Suprapubic skin (tissue), 4 donors: ENCODE measurements around the gene VAV2.

Experiments
- EP300 ChIP-seq: sonication (generic); formaldehyde crosslinking; IDR thresholded peaks from one replicate; pipeline ENCODE4 v1.6.1; 2017; ENCODE audit warnings: antibody characterized with exemption
- POLR2A ChIP-seq, 2 donors: fragments of 450-650 bp; IDR thresholded peaks; one replicate each; pipeline ENCODE4 v1.6.1; 2017; ENCODE audit warnings: antibody characterized with exemption in 2 of 2, mild to moderate bottlenecking in 2 of 2, moderate library complexity in 2 of 2
- POLR2AphosphoS5 ChIP-seq, 3 donors: sonication (generic); formaldehyde crosslinking; IDR thresholded peaks; one replicate each; pipeline ENCODE4 v1.6.1; 2017; ENCODE audit warnings: antibody characterized with exemption in 3 of 3
- TF ChIP-seq, protein P1 (sequence below), 2 donors: fragments of 200-600 bp in 1 of 2; fragments of 450-650 bp in 1 of 2; sonication (generic) in 1 of 2; IDR thresholded peaks; one replicate each; pipeline ENCODE4 v1.5.1; 2016 to 2019; ENCODE audit warnings: antibody characterized with exemption in 2 of 2, mild to moderate bottlenecking in 1 of 2, moderate library complexity in 1 of 2

DNA sequence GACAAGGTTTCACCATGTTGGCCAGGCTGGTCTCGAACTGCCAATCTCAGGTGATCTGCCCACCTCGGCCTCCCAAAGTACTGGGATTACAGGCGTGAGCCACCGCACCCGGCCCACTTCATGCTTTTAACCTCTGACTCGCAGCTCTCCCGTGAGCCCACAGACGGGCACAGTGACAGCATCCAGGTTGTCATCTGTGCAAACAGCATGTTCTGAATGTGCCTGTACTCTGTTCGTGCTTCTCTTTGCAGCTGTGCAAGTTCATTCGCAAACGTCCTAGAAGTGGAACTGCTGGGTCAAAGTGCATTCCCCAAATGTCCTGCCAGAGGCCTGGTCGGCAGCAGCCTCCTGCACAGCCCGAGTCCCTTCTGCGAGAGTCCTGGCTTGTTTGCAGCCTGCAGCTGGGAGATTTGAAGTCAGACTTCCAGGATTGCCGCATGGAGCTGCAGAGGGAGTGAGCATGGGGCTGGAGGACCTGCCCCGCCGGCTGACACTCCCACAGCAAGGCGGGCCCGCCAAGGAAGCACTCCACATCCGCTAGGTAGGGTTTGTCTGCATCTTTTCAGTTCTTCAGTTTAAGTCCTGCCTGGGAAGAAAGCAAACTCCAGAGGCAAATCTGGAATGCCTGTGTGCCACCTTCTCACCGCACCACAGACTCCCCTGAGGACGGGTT, 36.6 kb upstream of the VAV2 start:
- TF ChIP-seq, protein P1, sequence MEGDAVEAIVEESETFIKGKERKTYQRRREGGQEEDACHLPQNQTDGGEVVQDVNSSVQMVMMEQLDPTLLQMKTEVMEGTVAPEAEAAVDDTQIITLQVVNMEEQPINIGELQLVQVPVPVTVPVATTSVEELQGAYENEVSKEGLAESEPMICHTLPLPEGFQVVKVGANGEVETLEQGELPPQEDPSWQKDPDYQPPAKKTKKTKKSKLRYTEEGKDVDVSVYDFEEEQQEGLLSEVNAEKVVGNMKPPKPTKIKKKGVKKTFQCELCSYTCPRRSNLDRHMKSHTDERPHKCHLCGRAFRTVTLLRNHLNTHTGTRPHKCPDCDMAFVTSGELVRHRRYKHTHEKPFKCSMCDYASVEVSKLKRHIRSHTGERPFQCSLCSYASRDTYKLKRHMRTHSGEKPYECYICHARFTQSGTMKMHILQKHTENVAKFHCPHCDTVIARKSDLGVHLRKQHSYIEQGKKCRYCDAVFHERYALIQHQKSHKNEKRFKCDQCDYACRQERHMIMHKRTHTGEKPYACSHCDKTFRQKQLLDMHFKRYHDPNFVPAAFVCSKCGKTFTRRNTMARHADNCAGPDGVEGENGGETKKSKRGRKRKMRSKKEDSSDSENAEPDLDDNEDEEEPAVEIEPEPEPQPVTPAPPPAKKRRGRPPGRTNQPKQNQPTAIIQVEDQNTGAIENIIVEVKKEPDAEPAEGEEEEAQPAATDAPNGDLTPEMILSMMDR (IDR thresholded peaks at IDR 0.05): no peak
- TF ChIP-seq EP300 (no peak), POLR2A (IDR thresholded peaks at IDR 0.05) (no peak), POLR2AphosphoS5 (IDR thresholded peaks at IDR 0.05) (no peak)
